HL-60 (cell line): ENCODE data around the gene ZKSCAN5.

Source experiments
- DNase-seq, 2 experiments: peaks; one replicate each; pipeline ENCODE4 v3.0.0-alpha.2; 2010 to 2020; ENCODE audit warnings: low read depth in 1 of 2, low spot score in 1 of 2
- H3K27ac ChIP-seq: fragments of 250-450 bp; sonication (Bioruptor Pico); replicated peaks from 2 replicates; pipeline ENCODE4 v1.5.1; 2020; ENCODE audit warnings: mild to moderate bottlenecking, moderate library complexity
- H3K27me3 ChIP-seq: fragments of 250-450 bp; sonication (Bioruptor Pico); 2 replicates; pipeline ENCODE4 v1.5.1; 2021; ENCODE audit warnings: mild to moderate bottlenecking, moderate library complexity; ENCODE audit not compliant: insufficient read depth, poor library complexity, severe bottlenecking
- H3K4me3 ChIP-seq: replicated peaks from 2 replicates; pipeline ENCODE4 v1.5.1; 2011; ENCODE audit warnings: mild to moderate bottlenecking, control low read depth, low read length; ENCODE audit not compliant: insufficient read depth
- CTCF ChIP-seq: IDR thresholded peaks from one replicate; pipeline ENCODE4 v1.5.1; 2011; ENCODE audit warnings: low read length, control low read depth, inconsistent platforms; ENCODE audit not compliant: insufficient read depth
- GABPA ChIP-seq: IDR thresholded peaks from 2 replicates; pipeline ENCODE4 v1.6.1; 2012; ENCODE audit warnings: low read depth
- POLR2AphosphoS5 ChIP-seq: IDR thresholded peaks from 2 replicates; pipeline ENCODE4 v1.6.1; 2012; ENCODE audit warnings: low read depth
- REST ChIP-seq: IDR thresholded peaks from 2 replicates; pipeline ENCODE4 v1.6.1; 2012; ENCODE audit warnings: low read depth; ENCODE audit not compliant: insufficient replicate concordance
- SPI1 ChIP-seq: IDR thresholded peaks from 2 replicates; pipeline ENCODE4 v1.6.1; 2012; ENCODE audit warnings: low read depth, mild to moderate bottlenecking, borderline replicate concordance

The ZKSCAN5 gene

GRCh38 chr7:99489235-99489634 is 15.2 kb upstream of the ZKSCAN5 start:
- no peak for TF ChIP-seq REST
- no peaks in the 10 kb centered on the region for H3K27me3 ChIP-seq
- no peak overlapping the region for H3K27ac ChIP-seq
- no peak for DNase-seq
- no peak overlapping the region for H3K4me3 ChIP-seq

GRCh38 chr7:99490878-99491277 is 13.6 kb upstream of the ZKSCAN5 start:
- Histone ChIP-seq H3K27ac (no peak overlapping the region), H3K4me3 (no peak overlapping the region), H3K27me3 (no peaks in the 10 kb centered on the region)
- TF ChIP-seq GABPA (no peak), SPI1 (no peak), REST (no peak), CTCF (no peak), POLR2AphosphoS5 (no peak)
- no peak for DNase-seq

- no peaks in the 10 kb centered on the region for H3K27me3 ChIP-seq
- no peak for TF ChIP-seq GABPA
- TF ChIP-seq REST, result no peak
- no peak for TF ChIP-seq SPI1
- no peak for TF ChIP-seq POLR2AphosphoS5
- no peak for TF ChIP-seq CTCF
- H3K4me3 ChIP-seq, result no peak overlapping the region
- H3K27ac ChIP-seq, result no peak overlapping the region
- no peak for DNase-seq
These were observed 10.6 kb upstream of the ZKSCAN5 start for GRCh38 chr7:99493823-99494222.
